Measurements from ENCODE around the gene SERPINC1. TPM values are rescaled to one million over a fixed set of nuclear protein-coding genes. Genes with fewer than 3 reads are reported as not detected.

The SERPINC1 gene
- total and polyA plus RNA-seq, 2 donors from 2014 or later, result 0.41 to 0.82 TPM

DNA sequence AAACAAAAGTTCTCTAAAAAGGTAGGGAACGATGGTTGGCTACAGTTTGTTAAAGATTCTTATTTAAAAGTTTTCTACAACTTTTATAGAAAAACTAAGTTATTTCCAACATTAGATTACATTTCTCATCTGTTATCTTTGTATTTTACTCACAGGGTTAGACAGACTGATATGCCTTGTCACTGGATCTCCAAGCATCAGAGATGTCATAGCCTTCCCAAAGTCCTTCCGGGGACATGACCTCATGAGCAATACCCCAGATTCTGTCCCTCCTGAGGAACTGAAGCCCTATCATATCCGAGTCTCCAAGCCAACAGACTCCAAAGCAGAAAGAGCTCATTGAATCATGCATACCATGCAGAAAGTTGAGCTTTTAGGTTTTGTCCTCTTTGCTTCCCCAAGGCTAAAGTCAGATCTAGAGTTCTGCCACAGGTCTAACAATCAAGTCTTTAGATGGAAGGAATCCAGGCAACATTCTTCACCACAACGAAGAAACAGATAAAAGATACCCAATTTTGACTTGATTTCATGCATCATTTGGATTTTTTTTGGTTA, 59.7 kb downstream of the SERPINC1 start:
- intact Hi-C loops (cut with DNase I), result no loop called here
- H3K36me3 ChIP-seq (ENCODE audit: control insufficient read depth in 2 of 3, insufficient read depth in 3 of 3, low read length in 3 of 3), result peaks cover 0 to 15% (median 3%) of the 10 kb centered on the region in 3 donors
- TF ChIP-seq CTCF (IDR thresholded peaks at IDR 0.05; ENCODE audit: borderline replicate concordance, extremely low read depth, insufficient read depth), result no peak

GRCh38 chr1:173856903-173857302, 60.2 kb downstream of the SERPINC1 start:
- peaks cover 0 to 15% (median 3%) of the 10 kb centered on the region in 3 donors for H3K36me3 ChIP-seq (ENCODE audit: control insufficient read depth in 2 of 3, insufficient read depth in 3 of 3, low read length in 3 of 3)
- no peak overlapping the region for H3K27ac ChIP-seq (ENCODE audit: low read depth in 2 of 2, low read length in 2 of 2)
- intact Hi-C loops (cut with DNase I), result no loop called here
- no peak overlapping the region for H3K9ac ChIP-seq (ENCODE audit: low read length in 3 of 3)
- H3K4me3 ChIP-seq (ENCODE audit: low read length in 3 of 3), result no peak overlapping the region
- H3K27me3 ChIP-seq (ENCODE audit: control insufficient read depth, insufficient read depth, low read length), result no peaks in the 10 kb centered on the region
- no peaks in the 10 kb centered on the region for H3K9me3 ChIP-seq (ENCODE audit: control insufficient read depth in 2 of 3, insufficient read depth in 1 of 3, low read length in 3 of 3)
- no peaks in the 10 kb centered on the region for H3K4me1 ChIP-seq (ENCODE audit: control insufficient read depth in 2 of 3, insufficient read depth in 2 of 3, low read depth in 1 of 3, low read length in 3 of 3)
- no peak for DNase-seq
- no peak for TF ChIP-seq CTCF (IDR thresholded peaks at IDR 0.05; ENCODE audit: borderline replicate concordance, extremely low read depth, insufficient read depth)
- no peak for FAIRE-seq

More for the DNA sequence above, 59.7 kb downstream of the SERPINC1 start:
- no peak overlapping the region for H3K9ac ChIP-seq (ENCODE audit: low read length in 3 of 3)
- FAIRE-seq (no peak), DNase-seq (no peak)
- H3K4me1 ChIP-seq (ENCODE audit: control insufficient read depth in 2 of 3, insufficient read depth in 2 of 3, low read depth in 1 of 3, low read length in 3 of 3), result no peaks in the 10 kb centered on the region
- H3K27ac ChIP-seq (ENCODE audit: low read depth in 2 of 2, low read length in 2 of 2), result no peak overlapping the region
- H3K27me3 ChIP-seq (ENCODE audit: control insufficient read depth, insufficient read depth, low read length), result no peaks in the 10 kb centered on the region
- H3K4me3 ChIP-seq (ENCODE audit: low read length in 3 of 3), result no peak overlapping the region
- H3K9me3 ChIP-seq (ENCODE audit: control insufficient read depth in 2 of 3, insufficient read depth in 1 of 3, low read length in 3 of 3), result no peaks in the 10 kb centered on the region

GRCh38 chr1:173856014-173856413, 61.1 kb downstream of the SERPINC1 start:
- intact Hi-C loops (cut with DNase I), result no loop called here
- Histone ChIP-seq H3K9ac (ENCODE audit: low read length in 3 of 3) (no peak overlapping the region), H3K4me1 (ENCODE audit: control insufficient read depth in 2 of 3, insufficient read depth in 2 of 3, low read depth in 1 of 3, low read length in 3 of 3) (no peaks in the 10 kb centered on the region), H3K4me3 (ENCODE audit: low read length in 3 of 3) (no peak overlapping the region), H3K27me3 (ENCODE audit: control insufficient read depth, insufficient read depth, low read length) (no peaks in the 10 kb centered on the region), H3K9me3 (ENCODE audit: control insufficient read depth in 2 of 3, insufficient read depth in 1 of 3, low read length in 3 of 3) (no peaks in the 10 kb centered on the region), H3K27ac (ENCODE audit: low read depth in 2 of 2, low read length in 2 of 2) (no peak overlapping the region), H3K36me3 (ENCODE audit: control insufficient read depth in 2 of 3, insufficient read depth in 3 of 3, low read length in 3 of 3) (peaks cover 0 to 15% (median 3%) of the 10 kb centered on the region in 3 donors)
- no peak for TF ChIP-seq CTCF (IDR thresholded peaks at IDR 0.05; ENCODE audit: borderline replicate concordance, extremely low read depth, insufficient read depth)
- no peak for DNase-seq
- no peak for FAIRE-seq

Other genes starting within 250 kb of the SERPINC1 start
- gene ANKRD45, start 247.5 kb downstream of the SERPINC1 start, total RNA-seq, result 7.7 TPM
- gene ANKRD45, start 247.5 kb downstream of the SERPINC1 start, polyA plus RNA-seq (ENCODE audit: insufficient read depth, low read depth, low replicate concordance), result 1.2 TPM
- gene KLHL20, start 202.3 kb downstream of the SERPINC1 start, total RNA-seq, result 23.5 TPM
- 6.2 TPM for gene KLHL20, start 202.3 kb downstream of the SERPINC1 start, polyA plus RNA-seq (ENCODE audit: insufficient read depth, low read depth, low replicate concordance)
- 19.6 TPM for gene DARS2, start 92.7 kb downstream of the SERPINC1 start, total RNA-seq
- gene DARS2, start 92.7 kb downstream of the SERPINC1 start, polyA plus RNA-seq (ENCODE audit: insufficient read depth, low read depth, low replicate concordance), result 14.2 TPM
- 3.7 TPM for gene CENPL, start 92.4 kb downstream of the SERPINC1 start, total RNA-seq
- 0.71 TPM for gene CENPL, start 92.4 kb downstream of the SERPINC1 start, polyA plus RNA-seq (ENCODE audit: insufficient read depth, low read depth, low replicate concordance)
- gene GAS5, start 49.3 kb downstream of the SERPINC1 start, total RNA-seq, result 275 TPM
- gene GAS5, start 49.3 kb downstream of the SERPINC1 start, polyA plus RNA-seq (ENCODE audit: insufficient read depth, low read depth, low replicate concordance), result 239 TPM
- 19.1 TPM for gene ZBTB37, start 48.9 kb downstream of the SERPINC1 start, total RNA-seq
- 1.0 TPM for gene ZBTB37, start 48.9 kb downstream of the SERPINC1 start, polyA plus RNA-seq (ENCODE audit: insufficient read depth, low read depth, low replicate concordance)
- 40.5 TPM for gene RC3H1, start 105.0 kb upstream of the SERPINC1 start, total RNA-seq
- 2.5 TPM for gene RC3H1, start 105.0 kb upstream of the SERPINC1 start, polyA plus RNA-seq (ENCODE audit: insufficient read depth, low read depth, low replicate concordance)
- 48.5 TPM for gene RABGAP1L, start 242.2 kb upstream of the SERPINC1 start, total RNA-seq
- gene RABGAP1L, start 242.2 kb upstream of the SERPINC1 start, polyA plus RNA-seq (ENCODE audit: insufficient read depth, low read depth, low replicate concordance), result 16.2 TPM

All from kidney (tissue), 14 donors.